Right lobe of liver (tissue), 4 donors: ENCODE measurements around the gene SLC35F4.

ENCODE experiments used
- POLR2A ChIP-seq: fragments of 450-650 bp; IDR thresholded peaks from one replicate; pipeline ENCODE4 v1.6.1; 2017; ENCODE audit warnings: antibody characterized with exemption, mild to moderate bottlenecking
- TF ChIP-seq, protein P1 (sequence below), 4 donors: fragments of 200-600 bp in 3 of 4; fragments of 450-650 bp in 1 of 4; IDR thresholded peaks; one replicate each; pipeline versions ENCODE4 v1.5.1 to v1.8.0; 2016 to 2022; ENCODE audit warnings: antibody characterized with exemption in 4 of 4, mild to moderate bottlenecking in 2 of 4
- donor health status: DM: no; HTN: no; CAD: no.
- donor health status: DM: no; HTN: no; CAD: no.
- donor health status: DM: no; HTN: yes; CAD: no.

DNA sequence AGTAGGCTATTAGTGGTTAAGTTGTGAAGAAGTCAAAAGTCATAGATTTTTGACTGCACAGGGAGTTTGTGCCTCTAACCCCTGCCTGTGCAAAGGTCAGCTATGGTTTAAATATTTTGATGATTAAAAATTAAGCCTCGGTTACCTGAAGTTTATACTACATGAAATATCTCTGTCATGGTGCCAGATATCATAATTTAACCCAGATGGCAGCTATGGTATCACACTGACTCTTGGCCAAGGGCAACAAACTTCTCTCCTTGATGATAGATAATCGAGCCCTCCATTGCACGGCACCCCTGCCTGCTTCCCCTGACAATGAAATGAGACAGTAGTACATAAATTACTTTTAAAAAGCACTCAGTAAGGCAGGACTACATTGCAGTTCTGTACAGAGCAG, 80.8 kb downstream of the SLC35F4 start:
- TF ChIP-seq, protein P1, sequence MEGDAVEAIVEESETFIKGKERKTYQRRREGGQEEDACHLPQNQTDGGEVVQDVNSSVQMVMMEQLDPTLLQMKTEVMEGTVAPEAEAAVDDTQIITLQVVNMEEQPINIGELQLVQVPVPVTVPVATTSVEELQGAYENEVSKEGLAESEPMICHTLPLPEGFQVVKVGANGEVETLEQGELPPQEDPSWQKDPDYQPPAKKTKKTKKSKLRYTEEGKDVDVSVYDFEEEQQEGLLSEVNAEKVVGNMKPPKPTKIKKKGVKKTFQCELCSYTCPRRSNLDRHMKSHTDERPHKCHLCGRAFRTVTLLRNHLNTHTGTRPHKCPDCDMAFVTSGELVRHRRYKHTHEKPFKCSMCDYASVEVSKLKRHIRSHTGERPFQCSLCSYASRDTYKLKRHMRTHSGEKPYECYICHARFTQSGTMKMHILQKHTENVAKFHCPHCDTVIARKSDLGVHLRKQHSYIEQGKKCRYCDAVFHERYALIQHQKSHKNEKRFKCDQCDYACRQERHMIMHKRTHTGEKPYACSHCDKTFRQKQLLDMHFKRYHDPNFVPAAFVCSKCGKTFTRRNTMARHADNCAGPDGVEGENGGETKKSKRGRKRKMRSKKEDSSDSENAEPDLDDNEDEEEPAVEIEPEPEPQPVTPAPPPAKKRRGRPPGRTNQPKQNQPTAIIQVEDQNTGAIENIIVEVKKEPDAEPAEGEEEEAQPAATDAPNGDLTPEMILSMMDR (IDR thresholded peaks at IDR 0.05): no peak
- no peak for TF ChIP-seq POLR2A
